HG02973 (cell line): ENCODE measurements around the gene CNPY2.
"Not testable (repeated sequence)": the region's sequence is repeated elsewhere in the genome, so short reads cannot be mapped to it uniquely, and the experiment has no call there.

Experiments
- ATAC-seq: cut with Tn5 transposase; IDR thresholded peaks from one replicate; pipeline ENCODE4 v1.9.1; 2021; ENCODE audit warnings: moderate library complexity; ENCODE audit not compliant: unreplicated experiment

Gene CNPY2

DNA sequence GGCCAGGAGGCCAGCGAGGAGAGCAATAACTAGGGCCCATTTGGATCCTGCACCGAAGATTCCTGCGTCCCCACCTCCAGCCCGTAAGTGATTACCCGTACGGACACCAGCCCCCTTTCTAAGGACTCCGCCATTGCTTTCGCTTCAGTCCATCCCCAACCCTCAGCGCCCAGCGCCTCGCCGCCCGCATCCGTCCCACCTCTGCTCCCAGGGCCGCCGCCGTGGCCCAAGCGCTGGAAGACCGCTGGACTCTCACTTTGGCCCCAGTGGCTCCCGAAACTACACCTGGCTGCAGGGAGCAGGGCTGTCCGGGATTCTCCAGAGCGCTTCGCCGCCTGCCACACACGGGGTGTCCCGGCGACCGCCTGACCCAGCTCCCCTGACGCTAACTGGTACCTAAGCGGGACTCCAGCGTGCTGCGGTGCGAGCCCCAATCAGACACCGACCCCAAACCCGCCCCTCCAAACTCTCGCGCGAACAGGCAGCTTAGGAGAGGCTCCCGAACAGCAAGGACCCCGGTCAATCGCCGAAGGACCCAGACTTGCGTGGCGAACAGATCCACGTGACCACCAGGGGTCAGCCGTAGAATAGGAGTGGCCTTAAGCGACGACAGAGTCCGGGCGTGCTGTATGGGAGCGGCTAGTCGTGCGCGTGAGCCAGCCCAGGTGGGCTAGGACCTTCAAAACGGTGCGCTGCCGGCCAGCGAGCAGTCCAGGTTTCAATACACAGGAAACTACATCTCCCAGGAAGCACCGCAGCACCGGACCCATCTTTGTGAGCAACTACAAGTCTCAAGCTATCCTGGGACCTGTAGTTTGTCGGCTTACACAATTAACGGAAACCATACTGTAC, at the start of gene CNPY2:
TSS of gene CNPY2 (minus strand) at position 367 of the 852 bp plus-strand sequence. CDS start 771 bp downstream, outside the sequence.
- ATAC-seq = peak; percentile 84

DNA sequence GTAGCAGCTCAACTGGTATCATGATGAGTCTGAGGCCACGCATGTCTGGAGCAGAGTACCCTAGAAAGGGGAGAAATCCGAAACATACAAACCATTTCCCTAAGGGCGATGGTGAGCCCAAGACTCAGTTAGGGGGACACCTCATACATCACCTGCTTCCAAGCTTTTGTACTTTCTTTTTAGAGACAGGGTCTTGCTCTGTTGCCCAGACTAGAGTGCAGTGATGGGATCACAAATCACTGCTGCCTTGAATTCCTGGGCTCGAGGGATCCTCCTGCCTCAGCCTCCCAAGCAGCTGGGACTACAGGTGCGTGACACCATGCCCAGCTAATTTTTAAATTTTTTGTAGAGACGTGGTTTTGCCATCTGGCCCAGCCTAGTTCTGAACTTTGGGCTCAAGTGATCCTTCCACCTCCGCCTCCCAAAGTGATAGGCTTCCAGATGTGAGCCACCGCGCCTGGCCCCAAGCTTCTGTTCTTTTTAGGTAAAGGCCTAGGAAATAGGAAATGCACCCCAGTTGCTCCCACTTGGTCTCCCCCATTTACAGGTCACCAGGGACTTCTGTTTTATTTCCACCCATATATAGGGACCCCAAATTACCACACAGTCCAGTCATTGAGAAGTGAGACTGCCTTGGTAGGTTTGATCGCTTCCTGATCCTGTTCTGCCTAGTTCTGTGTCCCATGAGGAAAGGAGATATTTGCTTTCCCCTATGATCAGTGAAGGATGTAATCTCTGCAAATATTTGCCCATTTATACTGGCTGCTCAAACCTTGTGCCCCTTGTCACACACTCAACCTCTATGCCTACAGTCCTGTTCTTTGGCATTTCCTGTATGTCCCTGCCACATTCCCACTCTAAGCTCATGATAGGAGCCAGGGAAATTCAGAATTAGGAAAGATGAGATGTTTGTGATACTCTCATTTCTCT, 46.6 kb upstream of the CNPY2 start, which contains the start of gene APOF:
TSS of gene APOF (minus strand) at position 728 of the 930 bp plus-strand sequence. CDS start at position 616, 112 bp downstream.
- no peak for ATAC-seq

DNA sequence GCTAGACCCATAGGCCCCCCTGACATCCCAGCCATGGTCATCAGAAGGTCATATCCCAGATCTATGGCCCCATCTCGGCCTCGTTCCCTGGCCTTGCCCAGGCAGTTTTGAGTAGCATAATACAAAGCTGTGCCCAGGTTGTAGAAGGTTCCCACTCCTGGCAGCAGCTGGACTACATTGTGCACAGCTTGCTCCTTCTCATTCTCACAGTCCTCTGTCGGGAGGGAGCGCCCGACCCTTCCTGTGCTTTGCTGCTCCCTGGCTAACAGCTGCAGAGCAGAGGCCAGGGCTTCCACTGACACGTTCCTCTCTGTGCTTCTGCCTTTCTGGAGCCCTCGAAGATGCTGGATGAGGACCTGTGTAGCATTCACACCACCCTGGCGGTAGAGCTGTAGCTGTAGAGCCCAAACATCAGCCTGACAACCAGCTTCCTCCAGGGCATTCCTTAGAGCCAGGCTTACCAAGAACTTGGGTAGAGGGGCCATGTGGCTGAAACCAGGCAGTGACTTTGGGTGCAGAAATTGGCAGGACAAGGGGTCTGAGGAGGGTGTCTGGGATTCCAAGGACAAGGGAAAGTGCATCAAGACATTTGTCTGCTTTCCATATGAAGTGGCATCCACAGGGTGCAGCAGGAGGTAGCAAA, 45.8 kb upstream of the CNPY2 start:
- ATAC-seq = no peak

DNA sequence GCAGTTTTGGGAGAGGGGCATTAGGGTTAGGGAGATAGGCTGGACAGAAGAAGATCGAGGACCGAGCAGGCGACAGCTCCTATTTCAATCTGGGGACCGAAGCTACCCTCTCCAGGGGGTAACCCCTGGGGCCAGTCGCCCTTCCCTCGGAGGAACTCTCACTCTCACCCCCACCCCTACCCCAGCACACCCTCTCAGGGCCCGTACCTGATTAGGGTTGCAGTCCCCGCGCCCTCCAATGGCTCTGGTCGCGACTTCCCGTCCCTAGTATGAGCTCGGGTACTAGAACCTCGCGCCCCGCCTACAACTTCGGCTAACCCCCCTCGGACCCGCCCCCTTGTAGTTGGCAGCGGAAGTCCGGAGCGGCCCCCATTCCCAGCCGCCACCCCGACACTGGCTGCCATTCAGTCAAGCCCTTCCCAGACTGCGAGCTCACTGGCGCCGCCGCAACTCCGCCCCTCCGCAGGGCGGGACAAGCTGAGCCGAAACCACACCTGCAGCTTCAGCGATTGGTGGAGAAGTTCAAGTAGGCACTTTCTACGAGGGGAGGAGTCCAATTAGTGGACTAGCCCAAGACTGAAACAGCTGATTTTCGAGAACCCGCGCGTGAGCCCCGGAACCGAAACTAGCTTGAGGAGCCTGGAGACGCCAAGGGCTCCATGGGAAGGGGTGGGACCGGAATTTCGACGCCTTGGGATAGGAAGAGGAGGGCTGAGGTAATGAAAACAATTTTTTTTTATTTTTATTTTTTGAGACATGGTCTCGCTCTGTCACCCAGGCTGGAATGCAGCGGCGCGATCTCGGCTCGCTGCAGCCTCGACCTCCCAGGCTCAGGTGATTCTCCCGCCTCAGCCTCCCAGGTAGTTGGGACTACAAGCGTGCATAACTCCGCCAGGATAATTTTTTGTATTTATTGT, 44.3 kb upstream of the CNPY2 start, which contains the start of gene STAT2:
TSS of gene STAT2 (minus strand) at position 257 of the 917 bp plus-strand sequence. CDS start 3,536 bp downstream, outside the sequence.
- ATAC-seq = peak; percentile 88

DNA sequence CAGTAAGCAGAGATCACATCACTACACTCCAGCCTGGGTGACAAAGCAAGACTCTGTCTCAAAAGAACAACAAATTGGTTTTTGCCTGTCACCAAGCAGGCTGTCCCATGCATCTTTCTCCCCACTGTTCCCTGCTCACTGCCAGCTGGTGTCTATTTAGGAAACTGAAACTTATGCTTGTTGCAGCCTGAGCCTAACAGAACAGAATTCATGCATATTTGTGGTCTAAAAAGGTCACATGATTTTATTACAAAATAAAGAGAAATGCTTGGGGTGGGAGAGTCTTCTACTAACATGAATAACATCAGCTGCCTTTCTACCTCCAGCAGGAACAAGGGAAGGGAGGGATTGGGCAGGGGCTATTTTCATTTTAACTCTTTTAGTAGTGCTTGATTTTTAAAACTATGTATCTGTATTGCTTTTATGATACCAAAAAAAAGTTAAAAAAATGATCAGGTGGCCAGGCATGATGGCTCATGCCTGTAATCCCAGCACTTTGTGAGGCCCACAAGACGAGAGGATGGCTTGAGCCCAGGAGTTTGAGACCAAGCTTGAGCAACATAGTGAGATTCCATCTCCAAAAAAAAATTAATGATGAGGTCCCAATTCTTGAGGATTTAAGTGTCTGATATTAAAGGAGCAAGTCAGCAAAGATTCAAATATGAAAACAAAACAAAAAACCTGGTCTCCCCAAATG, 43.2 kb upstream of the CNPY2 start:
- ATAC-seq = no peak

DNA sequence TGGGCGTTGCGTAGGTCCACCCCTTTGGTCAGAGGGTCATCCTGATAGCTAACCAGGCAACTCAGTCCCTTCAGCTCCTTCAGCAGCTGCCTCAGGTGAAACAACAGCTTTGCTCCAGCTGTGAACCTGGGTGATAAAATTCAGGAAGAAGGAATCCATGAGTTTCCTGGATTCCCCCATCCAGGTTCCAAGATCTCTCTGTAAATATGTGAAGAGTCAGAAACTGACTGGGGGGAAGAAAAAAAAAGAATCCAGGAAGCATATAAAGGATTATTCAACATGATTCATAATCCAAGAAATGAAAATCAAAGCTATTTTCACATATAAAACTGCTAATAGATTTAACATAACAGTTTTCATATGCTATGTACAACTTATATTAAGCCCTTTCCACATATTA, 35.5 kb upstream of the CNPY2 start:
- ATAC-seq = no peak

DNA sequence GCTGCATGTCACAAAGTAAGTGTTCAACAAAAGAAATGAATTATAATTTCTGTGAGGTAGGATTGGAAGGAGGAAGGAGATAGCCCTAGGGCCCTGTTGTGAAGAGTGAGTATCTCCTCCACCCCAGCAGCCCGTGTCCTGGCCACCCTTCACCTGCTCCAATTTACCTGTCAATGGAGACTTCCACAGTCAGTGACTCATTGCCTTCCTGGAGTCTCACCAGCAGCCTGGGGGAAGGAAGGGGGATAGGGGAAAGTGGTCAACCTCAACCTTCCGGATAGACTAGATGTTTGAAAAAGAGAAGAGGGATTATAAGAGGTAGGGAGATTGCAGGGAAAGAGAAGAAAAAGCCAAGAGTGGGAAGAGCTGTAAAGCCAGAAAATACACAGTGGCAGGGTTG, 34.9 kb upstream of the CNPY2 start:
- no peak for ATAC-seq

DNA sequence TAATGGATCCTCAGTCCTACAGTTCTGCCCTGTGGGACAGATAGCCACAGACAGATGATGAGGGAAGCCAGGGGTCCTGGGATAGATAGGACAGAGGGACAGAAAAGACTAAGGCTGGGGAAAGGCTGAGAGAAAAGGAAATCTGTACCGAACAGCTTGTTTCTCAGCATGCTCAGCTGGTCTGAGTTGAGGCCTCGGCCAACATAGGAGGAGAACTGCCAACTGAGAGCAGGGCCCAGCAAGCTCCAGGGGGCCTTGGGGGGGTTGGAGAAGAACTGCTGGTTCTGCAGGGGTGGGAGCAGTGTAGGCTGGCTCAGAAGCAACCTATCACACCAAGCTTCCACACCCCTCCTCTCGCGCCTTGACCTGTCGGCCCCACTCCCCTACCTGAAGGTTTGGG, 33.0 kb upstream of the CNPY2 start:
- no peak for ATAC-seq

DNA sequence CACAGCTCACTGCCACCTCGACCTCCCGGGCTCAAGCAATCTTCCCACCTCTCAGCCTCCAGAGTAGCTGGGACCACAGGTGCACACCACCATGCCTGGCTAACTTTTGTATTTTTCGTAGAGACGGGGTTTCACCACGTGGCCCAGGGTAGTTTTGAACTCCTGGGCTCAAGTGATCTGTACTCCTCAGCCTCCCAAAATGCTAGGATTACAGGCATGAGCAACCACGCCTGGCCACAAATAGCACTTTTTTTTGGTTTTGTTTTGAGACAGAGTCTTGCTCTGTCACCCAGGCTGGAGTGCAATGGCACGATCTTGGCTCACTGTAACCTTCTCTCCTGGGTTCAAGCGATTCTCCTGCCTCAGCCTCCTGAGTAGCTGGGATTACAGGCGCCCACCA, 31.5 kb upstream of the CNPY2 start:
- ATAC-seq = not testable (repeated sequence)

DNA sequence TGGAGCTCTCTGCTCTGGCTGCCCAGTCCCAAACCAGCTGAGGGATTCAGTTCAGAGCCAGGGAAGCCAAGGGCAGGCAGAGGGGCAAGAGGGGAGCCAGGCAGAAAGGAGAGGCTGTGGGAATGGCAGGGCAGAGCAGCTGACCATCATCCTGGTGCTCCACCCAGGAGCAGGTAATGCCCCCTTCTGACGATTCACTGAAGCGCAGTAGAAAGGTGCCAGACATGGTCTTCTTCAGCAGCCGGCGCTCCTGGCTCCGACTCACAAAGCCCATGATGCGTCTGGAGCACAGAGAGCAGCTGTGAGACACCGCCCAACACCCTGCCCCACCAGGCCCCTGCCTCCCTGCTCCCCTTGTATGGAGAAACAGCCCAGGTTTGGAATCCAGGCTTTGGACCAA, 30.9 kb upstream of the CNPY2 start:
- no peak for ATAC-seq

DNA sequence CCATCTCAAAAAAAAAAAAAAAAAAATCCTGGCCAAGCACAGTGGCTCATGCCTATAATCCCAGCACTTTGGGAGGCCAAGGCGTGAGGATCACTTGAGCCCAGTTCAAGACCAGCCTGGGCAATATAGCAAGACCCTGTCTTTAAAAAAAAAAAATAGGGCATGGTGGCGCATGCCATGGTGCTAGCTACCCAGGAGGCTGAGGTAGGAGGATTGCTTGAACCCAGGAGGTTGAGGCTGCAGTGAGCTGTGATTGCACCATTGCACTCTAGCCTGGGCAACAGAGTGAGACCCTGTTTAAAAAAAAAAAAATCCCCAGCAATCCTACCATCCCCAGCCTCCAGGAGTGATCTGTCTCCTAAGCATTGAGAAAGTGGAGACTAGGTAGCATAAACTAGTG, 26.5 kb upstream of the CNPY2 start:
- ATAC-seq = not testable (repeated sequence)

DNA sequence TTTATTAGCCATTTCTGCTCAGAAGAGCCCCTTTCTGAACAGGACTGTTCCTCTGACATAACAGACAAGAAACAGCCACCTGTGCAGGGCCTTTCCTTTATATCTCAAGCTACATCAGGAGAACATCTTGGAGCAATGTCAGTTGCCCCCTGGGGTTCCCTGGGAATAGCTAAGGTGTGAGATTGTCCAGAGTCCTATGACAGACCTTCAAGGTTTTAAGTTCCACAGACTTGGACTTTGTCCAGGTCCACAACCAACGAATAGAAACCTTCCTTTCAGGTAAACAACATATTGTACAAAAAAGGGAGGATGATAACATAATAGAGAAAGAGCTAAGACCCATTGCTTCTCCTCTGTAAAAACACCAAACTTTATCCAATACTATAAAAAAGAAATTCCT, 25.8 kb upstream of the CNPY2 start:
- no peak for ATAC-seq

DNA sequence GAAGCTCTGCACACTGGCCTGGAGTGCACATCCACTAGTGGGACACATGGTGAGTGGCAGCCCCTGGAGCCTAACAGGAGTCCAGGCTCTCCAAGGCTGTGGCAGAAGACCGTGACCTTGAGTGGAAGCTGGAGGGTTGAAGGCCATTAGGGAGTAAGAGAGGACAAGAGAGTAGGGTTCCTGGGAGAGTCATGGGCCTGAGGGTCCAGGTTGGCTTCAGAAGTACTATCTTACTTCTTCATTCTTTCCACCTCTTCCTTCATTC, 23.3 kb upstream of the CNPY2 start:
- no peak for ATAC-seq

DNA sequence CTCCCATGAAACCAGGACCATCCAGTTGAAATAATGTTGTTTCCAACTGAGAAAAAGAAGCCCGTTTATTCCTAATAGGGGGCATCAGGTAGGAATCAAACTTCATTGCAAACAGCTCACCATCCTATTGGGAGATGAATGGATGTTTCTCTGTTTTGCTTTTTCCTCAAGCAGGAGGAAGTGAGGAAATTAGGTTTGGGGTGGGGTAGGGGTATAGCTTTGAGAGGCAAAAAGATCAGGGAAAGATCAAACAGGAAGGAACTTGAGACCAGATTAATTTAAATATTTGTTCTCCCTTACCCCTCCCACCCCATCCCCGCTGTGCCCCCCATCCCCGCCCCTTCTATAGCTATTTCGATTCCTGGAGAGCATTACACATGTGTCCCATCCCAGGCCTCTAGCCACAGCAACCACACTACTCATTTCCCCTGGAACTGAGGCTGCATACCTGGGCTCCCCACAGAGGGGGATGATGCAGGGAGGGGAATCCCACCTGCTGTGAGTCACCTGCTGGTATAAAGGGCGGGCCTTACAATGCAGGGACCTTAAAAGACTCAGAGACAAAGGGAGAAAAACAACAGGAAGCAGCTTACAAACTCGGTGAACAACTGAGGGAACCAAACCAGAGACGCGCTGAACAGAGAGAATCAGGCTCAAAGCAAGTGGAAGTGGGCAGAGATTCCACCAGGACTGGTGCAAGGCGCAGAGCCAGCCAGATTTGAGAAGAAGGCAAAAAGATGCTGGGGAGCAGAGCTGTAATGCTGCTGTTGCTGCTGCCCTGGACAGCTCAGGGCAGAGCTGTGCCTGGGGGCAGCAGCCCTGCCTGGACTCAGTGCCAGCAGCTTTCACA, 22.7 kb upstream of the CNPY2 start, which contains the start of gene IL23A:
TSS of gene IL23A (plus strand) at position 577 of the 850 bp plus-strand sequence. CDS start at position 738, 161 bp downstream.
- peak; percentile 34 for ATAC-seq

DNA sequence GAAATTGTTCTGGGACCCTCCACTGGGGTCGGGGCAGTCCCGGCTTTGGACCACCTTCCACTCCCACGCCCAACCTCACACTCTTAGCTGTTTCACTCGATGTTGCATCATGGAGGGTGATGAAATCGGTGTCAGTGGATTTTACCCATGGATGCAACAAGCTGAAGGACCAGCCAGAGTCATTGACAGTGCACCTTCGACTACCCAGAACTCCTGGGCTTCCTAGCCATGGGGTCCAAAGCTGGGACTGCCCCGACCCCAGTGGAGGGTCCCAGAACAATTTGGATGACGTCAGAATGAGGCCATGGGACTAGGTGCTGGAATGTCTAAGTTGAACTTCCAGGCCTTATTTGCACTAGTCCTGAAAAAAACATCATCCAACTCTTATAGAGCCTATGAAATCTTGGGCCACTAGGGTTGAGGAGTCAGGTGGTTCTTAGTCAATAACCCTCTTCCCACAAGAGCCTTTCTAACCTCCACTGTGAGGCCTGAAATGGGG, 22.0 kb upstream of the CNPY2 start:
- no peak for ATAC-seq

DNA sequence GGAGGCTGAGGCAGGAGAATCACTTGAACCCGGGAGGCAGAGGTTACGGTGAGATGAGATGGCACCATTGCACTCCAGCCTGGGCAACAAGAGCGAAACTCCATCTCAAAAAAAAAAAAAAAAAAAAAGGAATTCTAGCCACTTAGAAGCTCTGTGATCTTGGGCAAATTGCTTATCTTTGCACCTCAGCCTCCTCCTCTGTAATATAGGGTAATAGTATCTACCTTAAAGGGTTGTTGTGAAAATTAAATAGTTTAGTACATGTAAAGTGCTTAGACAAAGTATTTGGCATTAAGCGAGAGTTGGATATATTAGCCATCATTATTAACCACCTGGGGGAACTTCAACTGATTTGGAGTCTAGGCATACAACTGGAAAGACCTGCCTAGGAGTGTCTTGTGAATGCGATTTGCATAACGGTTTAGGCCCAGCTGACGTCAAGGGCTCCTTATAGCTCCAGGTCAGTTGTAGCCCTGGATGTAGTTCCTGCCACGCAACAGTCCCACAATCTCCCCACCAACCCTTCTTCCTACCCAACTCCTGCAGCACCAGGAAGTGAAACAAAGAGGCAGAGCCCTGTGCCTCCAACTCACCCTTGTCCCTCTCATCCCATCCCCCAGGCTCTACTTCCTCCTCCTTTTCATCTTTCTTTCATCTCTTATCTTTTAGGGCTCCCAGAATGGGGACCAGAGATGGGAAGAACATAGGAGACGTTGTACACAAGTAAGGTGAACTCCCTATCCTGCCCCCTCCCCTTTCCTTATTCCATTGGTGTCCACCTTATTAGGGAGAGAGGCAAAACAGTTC, 20.8 kb upstream of the CNPY2 start:
- no peak for ATAC-seq

DNA sequence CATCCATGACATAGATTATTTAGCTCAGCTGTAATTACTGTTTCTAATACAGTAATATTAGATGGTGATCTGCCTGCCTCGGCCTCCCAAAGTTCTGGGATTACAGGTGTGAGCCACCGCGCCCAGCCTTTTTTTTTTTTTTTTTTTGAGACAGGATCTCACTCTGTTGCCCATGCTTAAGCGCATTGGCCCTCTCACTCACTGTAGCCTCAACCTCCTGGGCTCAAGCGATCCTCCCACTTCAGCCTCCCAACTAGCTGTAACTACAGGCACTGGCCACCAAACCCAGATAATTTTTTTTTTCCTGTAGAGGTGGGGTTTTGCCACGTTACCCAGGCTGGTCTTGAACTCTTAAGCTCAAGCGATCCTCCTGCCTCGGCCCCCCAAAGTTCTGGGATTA, 19.7 kb upstream of the CNPY2 start:
- ATAC-seq = not testable (repeated sequence)

DNA sequence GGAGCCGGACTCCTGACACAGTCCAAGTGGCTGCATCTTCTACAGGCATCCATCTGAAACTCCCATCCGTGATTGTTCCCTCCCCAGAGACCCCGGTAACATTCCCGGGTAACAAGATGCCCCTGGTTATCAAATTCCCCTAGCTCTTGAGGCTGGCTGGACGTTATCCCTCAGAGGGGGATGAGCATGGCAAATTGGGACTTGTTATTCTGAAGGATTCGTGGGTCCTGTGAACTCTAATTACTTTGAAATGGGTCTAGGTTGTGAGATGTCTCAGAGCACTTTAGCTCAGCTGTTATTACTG, 18.7 kb upstream of the CNPY2 start:
- ATAC-seq = no peak
